Measurements from ENCODE around the gene ALKBH5.

ALKBH5 gene

GRCh38 chr17:18235743-18236256, 52.2 kb downstream of the ALKBH5 start:
- DNase-seq, result no peak
- intact Hi-C loops (cut with DNase I), result no loop called here

GRCh38 chr17:18236494-18236893, 52.9 kb downstream of the ALKBH5 start:
- DNase-seq, result no peak
- intact Hi-C loops (cut with DNase I), result no loop called here

GRCh38 chr17:18237461-18237860, 53.8 kb downstream of the ALKBH5 start:
- intact Hi-C loops (cut with DNase I), result no loop called here
- DNase-seq, result no peak

GRCh38 chr17:18238299-18238698, 54.7 kb downstream of the ALKBH5 start:
- no peak for DNase-seq
- intact Hi-C loops (cut with DNase I), result no loop called here

DNA sequence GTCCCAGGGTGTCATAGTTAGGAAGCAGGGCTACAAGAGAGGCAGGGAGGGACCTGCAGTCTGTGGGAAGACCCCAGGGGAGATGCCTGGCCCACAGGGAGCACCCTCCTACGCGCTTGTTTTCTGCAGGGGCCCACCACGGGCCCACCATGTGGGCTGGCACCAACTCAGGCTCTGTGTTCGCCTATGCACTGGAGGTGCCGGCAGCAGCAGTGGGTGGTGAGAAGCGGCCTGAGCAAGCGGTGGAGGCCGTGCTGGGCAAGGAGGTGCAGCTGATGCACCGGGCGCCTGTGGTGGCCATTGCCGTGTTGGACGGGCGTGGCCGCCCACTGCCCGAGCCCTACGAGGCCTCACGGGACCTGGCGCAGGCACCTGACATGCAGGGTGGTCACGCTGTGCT, 56.8 kb downstream of the ALKBH5 start:
- intact Hi-C loops (cut with DNase I), result no loop called here
- no peak for DNase-seq

DNA sequence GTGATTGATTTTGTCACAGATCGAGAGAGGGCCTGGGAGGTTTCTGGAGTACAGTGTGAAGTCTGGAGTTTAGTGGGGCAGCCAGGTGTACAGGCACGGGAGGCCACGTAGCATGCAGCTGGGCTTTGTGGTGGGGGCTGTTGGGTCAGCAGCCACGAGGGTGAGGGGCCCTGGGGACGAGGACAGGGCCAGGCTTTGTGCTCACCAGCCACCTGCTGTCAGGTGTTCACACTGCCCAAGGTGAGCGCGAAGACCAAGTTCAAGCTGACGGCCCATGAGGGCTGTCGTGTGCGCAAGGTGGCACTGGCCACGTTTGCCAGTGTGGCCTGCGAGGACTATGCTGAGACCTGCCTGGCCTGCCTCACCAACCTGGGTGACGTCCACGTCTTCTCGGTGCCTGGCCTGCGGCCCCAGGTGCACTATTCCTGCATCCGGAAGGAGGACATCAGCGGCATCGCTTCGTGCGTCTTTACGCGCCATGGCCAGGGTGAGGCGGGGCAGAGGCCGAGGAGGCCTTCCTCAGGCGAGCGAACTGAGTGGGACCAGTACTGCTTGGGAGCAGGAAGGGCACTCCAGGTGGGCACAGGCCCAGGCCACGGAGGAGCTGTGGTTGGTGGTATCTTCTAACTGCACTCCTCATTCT, 57.7 kb downstream of the ALKBH5 start:
- DNase-seq, result no peak
- intact Hi-C loops (cut with DNase I), result no loop called here

GRCh38 chr17:18245038-18245776, 61.6 kb downstream of the ALKBH5 start:
- no peak for DNase-seq
- intact Hi-C loops (cut with DNase I), result no loop called here

DNA sequence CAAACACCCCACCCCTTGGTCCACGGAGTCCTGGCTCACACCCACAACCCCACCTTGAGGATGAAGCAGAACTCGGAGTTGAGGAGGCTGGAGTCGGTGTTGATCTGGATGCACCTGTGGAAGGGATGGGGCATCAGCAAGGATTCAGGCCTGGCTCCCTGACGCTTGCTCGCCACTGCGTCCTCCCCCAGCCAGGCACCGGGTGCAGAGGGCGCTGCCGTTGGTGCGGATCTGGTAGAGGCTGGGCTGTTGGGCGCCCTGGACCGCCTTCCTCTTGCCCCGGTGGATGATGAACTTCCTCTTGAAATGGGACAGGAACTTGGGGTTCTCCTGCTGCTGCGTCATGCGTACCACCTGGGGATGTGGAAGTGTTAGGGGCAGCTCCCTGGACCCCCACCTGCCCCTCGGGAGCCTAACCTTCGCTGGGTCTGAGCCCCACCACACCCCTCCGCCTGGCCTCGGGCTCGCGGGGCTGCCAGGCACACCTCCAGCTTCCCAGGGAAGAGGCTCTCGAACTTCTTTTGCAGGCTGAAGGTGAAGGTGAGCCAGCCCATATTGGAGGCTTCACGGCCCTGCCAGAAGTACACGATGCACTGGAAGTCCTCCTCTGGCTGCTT, 62.6 kb downstream of the ALKBH5 start:
- no peak for DNase-seq
- intact Hi-C loops (cut with DNase I), result no loop called here

- no peak for DNase-seq
- intact Hi-C loops (cut with DNase I), result no loop called here
These were observed 63.4 kb downstream of the ALKBH5 start for GRCh38 chr17:18246880-18247612.

- intact Hi-C loops (cut with DNase I), result no loop called here
- peak in 7 of 10 donors; percentile 36 to 95 (median 58) for DNase-seq
These were observed 64.0 kb downstream of the ALKBH5 start for GRCh38 chr17:18247613-18248001.

- intact Hi-C loops (cut with DNase I), result no loop called here
- DNase-seq, result peak; percentile 53 to 95 (median 76)
These were observed 64.7 kb downstream of the ALKBH5 start for GRCh38 chr17:18248300-18248731.

- intact Hi-C loops (cut with DNase I), result no loop called here
These were observed 65.2 kb downstream of the ALKBH5 start for GRCh38 chr17:18248811-18249210.

DNA sequence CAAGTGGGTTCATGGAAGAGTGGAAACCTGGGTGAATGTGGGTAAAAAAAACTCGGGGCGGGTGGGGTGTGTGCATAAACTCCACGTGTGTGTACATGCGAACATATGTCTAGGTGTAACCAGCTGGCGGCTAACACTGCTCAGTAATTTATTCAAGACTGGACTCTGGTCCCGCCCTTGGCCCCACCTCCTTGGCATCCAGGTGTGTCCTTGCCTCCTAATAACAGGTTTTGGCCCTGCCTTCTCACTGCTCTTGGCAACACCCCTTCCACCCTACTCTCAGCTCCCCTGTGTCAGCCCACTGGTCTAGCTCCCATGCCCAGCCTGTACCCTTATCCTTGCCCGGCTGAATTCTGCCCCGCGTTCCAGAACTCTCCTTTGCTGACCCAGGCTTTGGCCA, 66.6 kb downstream of the ALKBH5 start:
- intact Hi-C loops (cut with DNase I), result no loop called here
- DNase-seq, result no peak

More at GRCh38 chr17:18248811-18249210, 65.2 kb downstream of the ALKBH5 start:
- DNase-seq, result no peak

- intact Hi-C loops (cut with DNase I), result no loop called here
- DNase-seq, result no peak
These were observed 67.1 kb downstream of the ALKBH5 start for GRCh38 chr17:18250708-18251107.

DNA sequence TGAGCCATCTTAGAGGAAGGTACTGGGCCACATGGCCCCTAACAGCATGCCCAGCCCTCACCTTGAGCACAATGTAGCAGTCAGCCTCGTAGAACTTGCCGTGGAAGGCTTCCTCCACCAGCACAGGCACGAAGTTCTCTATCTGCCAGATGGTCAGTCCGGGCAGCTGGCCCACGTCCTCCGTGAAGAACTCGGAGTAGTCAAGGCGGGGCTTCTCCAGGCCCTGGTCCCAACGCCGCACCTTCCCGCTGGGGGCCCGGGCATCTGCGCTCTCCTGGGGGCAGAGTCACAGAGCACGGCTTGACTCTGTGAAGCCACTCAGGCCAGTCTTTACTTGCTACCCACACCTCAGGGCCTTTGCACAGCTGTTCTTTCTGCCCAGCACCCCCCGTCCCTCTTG, 67.6 kb downstream of the ALKBH5 start:
- intact Hi-C loops (cut with DNase I), result no loop called here
- DNase-seq, result no peak

DNA sequence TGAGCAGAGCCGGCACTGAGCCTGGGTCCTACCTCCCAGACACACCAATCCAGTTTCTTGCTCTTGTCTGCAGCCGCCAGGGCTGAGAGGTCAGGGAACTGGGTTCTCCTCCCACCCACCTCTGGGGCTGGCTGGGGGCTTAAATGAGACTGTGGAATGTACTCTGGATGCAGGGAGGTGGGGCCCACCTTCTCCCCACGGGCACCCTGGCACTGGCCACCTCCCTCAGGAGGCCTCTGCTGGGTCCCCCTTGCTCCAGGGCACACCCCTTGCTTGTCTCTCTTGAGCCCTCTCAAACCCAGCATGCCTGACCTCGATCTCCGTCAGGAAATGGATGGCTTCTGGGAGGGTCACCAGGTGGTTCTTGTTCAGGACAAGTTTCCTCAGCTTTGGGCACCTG, 68.5 kb downstream of the ALKBH5 start:
- intact Hi-C loops (cut with DNase I), result no loop called here
- DNase-seq, result no peak

- intact Hi-C loops (cut with DNase I), result no loop called here
- no peak for DNase-seq
These were observed 69.7 kb downstream of the ALKBH5 start for GRCh38 chr17:18253187-18253884.

GRCh38 chr17:18253947-18254821, 70.6 kb downstream of the ALKBH5 start:
- no peak for DNase-seq
- intact Hi-C loops (cut with DNase I), result no loop called here

DNA sequence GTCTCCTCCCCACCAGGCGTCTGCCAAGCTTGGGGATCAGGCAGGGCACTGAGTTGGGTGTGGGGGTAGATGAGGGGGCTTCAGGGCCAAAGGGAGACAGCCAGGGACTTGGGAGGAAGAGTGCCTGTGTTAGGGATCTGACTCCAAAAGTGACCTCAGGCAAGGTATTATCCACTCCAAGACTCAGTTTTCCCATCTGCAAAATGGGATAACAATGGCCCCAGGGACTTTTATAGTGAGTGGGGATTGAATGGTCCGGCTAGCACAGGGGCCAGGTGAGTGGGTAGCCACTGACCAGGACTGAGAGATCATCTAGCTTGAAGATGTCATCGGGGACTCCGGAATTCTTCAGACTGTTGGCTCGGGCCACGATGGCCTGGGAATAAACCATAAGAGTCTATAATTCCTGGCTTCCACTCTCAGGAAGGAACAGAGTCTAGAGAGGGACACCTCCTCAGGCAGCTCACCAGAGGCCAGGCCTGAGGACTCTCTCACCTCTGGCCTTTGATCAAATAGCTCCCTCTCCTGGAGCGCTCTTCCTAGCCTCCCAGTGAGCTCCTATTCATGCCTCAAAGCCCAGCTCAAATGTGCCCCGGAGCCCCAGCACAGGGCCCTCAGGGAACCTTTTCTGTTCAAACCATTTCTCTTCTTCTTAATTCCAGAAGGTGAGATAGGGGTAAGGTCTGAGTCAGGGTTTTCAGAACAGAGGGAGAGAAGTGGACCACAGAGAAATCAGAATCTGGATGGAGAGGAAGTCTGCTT, 71.4 kb downstream of the ALKBH5 start:
- intact Hi-C loops (cut with DNase I), result no loop called here
- no peak for DNase-seq
